GM18870 (cell line): ENCODE data around the gene CACNA1C.

ENCODE experiments used
- ATAC-seq: cut with Tn5 transposase; IDR thresholded peaks from one replicate; pipeline ENCODE4 v1.9.1; 2021; ENCODE audit warnings: moderate library complexity; ENCODE audit not compliant: unreplicated experiment

The CACNA1C gene

DNA sequence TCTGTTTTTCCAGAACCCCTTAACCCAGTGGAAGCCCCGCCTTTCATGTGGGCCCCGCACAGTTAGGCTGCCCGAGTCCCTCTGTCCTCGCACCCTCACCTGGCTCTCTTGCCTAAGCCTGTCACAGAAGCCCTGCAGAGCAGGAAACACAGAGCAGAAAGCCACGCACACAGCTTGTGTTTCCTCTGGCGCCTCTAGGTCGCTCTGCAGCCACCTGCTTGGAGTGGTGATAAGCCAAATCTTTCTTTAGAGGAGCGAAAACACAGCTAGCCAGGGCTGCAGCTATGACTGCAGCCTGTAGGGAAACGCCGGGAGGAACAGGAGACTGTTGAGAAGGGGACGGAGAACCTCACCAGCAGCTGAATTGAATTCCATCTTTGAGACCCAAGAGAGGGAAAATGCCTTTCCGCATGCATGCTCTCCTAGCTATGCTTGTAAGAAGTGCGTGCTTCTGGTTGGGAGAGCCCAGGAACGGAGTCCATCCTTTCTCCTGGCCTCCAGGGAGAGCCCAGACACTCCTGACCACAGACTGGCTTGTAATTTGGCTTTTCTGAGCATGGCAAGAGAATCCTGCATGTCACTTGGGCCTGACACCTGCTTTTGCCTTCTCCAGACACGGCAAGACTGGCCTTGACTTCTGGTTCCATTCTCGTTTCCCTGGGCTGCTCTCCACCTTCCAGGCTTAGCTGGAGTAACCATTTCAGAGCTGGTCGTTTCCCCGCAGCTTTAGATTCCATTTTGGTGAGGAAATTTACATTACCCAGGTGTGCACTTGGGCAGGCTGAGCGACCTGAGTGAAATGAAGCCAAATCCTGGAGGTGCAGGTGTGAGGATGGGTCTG lies 301.6 kb downstream of the CACNA1C start:
- no peak for ATAC-seq

DNA sequence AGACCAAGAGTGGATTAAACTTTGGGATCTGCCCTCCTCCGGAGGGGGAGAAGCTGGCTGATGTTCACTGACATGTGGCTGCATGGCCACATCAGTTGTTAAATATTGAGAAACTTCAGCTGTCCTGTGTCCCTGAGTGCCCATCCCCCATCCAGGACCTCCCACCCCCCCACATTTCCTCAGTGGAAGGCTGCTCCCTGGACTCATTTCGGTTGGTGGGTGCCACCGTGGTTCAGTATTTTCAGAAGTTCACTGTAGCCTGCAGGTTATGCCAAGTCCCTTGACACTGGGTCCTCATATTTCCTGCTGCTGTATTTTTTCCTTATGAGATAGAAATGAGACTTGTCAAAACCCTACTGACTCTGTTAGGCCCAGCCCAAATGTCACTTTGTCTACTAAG lies 302.4 kb downstream of the CACNA1C start:
- ATAC-seq, result no peak

DNA sequence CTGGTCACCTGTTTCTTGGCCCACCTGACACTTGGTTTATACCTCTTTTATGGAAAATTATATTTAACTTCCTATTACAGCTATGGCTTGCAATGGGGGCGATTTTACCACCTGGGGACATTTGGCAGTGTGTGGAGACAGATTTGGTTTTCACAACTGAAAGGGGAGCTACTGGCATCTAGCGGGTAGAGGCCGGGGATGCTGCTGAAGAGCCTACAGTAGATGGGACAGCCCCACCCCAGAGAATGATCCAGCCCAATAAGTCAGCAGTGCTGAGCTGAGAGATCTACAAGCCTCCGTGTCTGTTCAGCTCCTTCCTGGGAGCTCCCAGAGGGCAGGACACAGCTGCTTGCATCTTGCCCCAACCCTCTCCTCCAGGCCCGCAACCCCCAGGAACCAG lies 302.8 kb downstream of the CACNA1C start:
- ATAC-seq, result no peak

DNA sequence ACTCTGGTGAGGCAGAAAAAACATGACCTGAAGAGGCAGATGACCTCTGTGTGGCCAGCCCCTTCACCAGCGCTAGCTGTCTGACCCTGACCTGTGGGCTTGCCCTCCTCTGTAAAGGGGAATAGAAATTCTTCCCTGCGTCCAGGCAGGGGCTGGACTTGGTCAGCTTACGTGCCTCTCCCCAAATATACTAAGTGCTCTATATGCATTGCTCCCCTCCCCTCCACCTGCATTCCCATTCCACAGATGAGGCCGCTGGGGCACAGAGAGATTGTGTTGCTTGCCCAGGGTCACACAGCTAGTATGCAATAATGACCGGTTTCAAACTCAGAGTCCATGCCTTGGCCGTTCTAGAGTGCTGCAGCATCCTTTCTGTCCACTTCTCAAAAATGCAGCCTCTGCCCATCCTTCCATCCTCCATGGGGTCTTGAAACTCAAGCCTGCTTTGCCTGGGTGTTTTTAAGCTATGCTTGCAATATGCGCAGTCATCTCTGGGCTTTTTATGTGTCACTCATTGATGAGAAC lies 303.9 kb downstream of the CACNA1C start:
- ATAC-seq, result no peak

DNA sequence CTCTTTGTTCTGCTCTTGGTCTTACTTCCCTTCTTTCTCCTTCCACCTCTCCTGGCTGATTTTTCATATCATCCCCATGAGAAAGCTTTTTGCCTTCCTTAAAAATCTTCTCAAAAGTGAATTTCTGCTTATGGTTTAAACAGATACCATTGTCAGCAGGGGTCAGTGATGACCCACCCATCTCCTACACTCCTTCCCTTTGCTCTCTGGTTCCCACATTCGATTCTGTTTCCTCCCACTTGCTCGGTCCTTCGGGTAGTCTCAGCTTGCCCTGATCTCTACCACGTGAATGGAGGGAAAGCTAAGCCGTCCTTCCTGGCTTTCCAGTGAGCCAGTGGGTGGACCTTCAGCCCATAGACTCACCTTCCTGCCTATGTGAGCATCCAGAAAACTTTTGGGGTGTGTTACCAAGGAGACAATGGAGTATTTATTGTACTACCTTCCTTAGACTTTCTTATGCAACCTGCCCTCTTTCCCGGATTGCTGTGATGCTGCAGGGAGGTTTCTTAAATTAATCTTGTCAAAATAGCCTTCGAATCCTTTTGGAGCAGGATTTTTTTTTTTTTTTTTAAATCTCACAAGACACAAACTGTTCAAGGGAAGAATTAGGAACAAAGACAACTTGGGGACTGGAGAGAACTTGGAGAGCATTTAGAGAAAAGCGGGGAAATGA lies 306.3 kb downstream of the CACNA1C start:
- ATAC-seq, result no peak

DNA sequence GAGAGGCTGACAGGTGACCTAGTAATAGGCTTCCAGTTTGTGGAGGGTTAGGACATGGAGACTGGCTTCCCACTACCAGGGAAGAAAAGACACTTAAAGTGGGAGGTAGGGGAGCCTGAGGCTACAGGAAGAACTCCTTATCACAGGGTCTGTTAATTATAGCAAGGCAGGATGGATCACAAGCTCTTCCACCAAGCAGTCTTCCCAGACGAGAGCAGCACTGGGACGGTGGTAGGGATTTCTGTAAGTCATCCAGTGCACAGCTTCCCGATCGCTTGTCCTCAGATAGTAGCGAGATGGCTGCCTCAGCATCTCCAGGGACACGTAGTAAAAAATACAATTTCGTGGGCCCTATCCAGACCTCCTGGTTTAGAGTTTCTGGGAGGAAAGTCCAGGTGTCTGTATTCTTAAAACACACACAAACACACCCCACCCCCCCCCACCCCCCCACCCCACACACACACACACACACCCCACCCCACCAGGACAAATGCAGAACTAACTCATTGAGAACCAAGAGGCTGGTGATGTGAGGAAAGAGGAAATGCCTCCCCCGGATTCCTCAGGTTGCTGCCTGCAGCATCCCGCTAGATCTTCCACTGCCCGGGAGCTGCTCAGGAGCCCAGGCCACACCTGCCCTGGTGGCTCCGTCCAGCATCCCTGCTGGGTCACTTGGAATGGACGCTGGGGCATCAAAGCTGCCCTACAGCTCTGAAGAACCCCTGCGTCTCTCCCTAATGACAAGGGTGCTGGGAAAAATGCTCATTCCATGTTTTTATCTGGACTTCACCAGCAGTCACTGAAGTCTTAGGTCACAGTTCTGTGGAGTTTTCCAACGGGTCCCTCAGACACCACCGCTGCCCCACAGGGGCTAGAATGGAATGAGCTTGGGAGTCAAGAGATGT lies 307.2 kb downstream of the CACNA1C start:
- ATAC-seq, result no peak

DNA sequence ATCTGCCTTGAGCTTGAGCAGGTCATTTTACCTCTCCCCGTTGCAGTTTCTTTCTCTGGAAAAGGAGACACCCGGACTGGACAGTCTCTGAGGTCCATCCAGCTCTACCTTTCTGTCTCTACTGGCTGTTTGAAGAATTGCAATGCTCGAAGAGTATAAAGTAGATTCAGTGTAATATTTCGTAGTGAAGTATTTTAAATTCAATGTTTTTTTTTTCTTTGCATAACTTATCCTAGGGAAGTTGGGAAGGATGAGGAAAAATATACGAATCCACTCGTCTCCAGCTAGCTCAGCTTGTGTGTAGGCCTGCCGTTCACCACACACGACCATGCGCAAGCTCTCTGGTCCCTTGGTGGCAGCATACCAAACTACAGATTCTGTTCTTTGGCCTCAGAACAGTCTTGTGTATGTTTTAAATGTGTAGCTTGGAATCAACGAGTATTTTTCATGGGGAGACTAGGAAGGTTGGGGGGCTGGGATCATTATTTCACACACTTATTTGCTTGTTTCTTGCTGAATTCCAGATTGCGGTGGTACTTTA lies 307.9 kb downstream of the CACNA1C start:
- ATAC-seq, result no peak

DNA sequence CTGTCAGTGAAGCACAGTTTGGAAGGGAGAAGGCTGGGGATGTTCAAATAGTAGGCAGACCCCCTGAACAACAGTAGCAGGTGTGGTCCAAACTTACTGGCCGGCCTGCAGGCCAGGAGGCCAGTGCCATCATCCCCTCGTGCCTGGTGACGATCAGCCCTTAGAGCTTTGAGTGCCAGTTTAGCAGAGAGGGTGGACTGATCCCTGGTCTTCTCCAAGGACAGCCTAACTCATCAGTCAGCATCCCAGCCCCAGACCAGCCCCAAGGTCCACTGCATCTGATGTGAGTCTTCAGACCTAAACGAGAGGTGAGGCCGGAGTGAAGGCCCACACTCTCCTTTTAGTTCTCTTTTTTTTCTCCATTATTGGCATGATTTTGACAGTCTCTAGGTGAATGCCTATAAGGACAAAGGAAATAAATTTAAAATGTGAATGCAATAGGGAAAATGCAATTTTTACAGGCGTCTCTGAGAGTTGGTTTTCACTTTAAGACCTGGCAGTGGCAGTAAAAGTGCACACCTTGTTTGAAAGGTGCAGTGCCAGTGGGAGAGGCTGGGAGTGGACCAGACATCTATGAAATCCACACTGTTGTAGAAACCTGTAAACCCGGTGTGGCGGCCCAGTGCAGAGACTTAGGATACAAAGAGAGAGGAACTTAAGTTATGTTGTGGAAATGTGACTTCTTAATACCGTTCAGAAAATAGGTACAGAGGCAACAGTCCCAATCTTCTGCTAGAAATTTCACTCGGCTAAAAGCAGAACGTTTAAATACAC lies 311.2 kb downstream of the CACNA1C start:
- ATAC-seq, result no peak

DNA sequence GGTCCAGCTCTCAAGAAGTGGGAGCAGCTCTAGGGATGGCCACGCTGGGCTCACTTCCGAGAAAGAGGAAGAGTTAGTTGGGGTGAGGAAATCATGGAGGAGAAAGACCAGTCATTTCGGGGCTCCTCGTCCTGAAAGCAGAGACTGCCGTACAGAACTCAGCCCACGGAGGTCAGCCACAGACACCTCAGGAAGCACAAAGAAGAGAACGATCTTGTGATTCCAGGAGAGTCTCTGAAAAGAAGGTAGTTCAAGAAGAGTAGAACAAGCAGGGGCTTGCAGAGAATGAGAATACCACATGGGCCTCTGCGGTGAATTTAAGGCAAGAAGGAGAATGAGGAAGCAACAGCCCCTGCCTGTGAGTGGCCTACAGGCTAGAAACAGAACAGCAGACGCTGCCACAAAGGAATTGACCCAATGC lies 311.9 kb downstream of the CACNA1C start:
- ATAC-seq, result no peak

DNA sequence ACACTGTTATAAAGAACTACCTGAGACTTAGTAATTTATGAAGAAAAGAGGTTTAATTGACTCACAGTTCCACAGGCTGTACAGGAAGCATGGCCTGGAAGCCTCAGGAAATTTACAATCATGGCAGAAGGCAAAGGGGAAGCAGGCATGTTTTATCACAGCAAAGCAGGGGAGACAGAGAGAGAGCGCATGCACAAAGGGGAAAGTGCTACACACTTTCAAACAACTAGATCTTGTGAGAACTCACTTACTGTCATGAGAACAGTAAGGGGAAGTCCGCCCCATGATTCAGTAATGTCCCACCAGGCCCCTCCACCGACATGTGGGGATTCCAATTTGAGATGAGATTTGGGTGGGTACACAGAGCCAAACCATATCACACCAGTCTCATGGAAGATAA lies 313.9 kb downstream of the CACNA1C start:
- ATAC-seq, result no peak

DNA sequence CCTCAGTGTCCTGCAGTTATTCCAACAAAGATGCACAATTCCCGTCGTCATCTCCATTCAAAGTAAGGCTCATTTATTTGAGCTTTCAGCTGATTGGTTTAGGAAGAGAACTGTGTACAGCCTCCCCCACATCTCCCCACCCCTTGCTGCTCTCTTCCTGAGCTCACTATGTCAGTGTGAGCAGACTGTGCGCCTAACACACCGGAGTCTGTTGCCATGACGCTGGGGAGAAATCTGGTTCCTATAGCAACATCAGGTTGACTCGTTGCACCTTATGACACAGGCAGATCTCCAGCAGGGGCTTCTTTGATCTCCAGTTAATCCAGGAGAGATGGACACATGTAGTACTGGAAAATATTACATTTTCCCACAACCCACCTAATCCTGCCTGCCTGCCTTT lies 319.4 kb downstream of the CACNA1C start:
- ATAC-seq, result no peak

DNA sequence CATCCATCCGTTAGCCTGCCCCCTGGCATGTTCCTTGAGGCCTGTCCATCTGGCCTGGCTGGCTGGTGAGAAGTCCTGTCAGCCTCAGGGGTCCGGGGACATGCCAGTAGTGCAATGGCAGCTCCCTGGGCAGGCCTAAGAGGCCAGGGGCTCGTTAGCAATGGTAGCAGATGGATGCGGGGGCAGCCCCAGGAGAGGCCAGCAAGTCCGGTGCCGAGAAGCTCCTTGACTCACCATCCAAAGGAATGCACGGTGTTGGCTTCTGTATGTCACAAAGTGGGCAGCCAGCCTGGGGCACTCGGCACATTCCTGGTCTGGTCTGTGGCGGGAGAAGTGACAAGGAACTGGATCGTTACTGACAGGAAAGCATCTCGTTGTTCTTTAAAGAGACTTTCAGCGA lies 319.9 kb downstream of the CACNA1C start:
- ATAC-seq, result no peak

DNA sequence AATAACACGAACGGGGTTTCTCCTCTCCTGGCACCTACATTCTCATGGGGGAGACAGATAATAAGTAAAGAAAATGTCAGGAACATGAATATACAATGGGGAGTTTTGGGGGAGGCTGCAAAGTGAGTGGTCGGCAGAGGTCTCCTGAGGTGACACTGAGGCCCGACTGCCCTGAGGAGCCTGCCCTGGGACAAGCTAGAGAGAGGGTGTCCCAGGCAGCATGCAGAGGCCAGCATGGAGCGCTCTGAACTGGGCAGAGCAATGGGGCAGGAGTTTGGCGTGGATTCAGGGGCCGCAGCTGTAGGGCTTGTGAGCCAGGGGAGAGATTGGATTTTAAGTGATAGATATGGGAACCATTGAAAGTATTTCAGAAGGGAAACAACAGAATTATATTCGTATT lies 320.5 kb downstream of the CACNA1C start:
- ATAC-seq, result no peak

DNA sequence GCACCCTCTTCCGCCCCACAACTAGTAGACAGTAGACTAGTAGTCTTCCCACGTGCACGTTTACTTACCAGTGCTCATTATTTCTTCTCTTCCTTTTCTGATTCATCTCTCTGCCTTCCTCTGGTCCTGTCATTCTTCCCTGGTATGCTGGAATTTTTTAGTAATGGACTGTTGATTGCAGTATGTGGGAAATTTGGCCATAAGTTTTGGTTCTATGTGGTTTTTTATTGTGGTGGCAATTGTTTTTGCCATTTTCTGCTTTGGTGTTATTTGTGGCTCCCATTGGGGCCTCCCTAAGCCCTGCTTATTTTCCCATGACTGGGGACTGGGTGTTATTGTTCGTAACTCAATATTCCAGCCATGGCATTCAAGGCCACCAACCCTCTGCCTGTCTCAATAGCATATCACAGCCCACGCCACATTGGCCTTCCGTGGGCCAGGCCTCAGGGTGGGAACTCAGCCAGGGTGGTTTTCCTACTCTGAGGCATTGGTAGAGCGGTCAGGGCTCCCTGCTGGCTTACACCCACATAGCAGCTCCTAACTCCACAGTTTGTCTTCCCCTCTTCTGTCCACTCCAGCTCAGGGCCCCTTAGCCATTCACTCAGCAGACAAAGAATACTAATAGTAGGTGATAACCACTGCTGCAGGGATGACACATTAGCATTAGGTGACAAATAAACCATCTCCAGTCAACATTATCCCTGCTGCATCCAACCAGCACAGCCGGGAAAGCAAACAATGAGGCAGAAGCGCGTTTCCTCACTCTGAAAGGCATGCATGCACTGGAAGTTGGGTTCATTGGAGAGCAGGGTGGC lies 321.5 kb downstream of the CACNA1C start:
- no peak for ATAC-seq

DNA sequence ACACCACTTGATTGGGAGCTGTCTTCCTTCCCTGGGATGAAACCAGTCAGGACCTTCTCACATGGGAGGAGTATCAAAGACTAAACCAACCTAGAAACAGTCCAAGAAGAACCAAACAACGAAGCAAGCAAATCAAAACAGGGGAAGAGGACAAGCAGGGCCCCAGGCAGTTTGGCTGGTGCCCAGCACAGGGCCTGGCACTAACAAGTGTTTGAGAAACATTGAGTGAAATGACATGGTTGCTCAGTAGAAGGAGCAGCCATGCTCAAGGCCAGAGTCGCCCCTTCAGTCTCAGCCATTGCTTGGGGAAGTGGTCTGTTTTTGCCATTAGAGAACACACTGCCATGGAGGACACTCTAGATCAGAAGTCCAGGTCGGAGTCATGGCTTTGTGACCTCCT lies 323.1 kb downstream of the CACNA1C start:
- no peak for ATAC-seq

DNA sequence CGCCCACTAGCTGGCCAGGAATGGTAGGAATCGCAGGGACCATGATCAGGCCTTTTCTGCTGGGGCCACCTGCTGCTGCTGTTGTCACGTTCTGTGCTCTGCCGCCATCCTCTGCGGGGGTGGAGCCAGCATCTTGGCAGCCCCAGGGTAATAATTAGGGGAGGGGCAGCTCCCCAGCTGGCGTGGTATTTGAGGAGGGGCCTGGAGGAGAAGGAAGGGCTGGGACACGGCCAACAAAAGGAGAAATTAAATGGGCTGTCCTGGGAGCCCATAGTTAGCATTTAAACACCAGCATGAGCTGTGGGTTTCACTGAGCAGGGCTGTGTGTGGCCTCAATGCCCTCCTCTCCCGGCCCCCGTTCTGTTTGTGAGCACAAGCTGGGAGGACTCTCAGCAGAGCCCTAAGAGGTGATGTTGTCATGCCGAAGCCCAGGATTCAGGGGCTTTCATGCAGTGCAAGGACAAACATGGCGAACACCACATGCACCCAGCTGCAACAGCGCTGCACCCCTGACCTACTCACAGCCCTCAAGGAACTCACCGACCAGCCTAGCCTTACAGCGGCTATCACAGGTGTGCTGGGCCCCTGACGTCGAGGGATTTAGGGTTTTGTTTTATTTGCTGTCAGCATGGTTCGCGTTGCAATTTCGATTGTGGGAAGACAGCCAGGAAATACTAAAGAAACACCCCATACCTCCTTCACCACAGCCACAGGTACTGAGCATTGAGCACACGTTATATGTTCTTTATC lies 324.3 kb downstream of the CACNA1C start:
- no peak for ATAC-seq

DNA sequence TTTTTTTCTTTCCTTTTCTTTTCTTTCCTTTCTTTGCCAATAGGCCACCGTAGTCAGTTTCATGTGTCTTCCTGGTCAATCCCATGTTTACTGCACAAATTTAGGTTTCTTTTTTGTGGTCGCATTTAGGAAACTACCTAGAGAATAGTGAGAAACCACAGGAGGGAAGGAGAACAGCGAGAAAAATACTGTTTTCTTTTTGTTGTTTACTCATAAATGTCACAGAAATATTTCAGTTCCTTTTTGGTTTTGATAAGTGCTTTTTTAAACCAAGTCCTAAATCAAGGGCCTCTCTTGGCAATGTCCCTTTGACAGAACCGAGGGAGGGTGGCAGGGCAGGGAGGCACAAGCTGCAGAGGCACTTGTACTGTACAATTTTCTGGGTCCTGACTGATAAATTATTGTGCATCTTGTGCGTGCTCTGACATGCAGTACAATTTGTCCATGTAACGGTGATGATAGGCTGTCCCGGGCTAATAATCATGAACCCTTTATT lies 326.1 kb downstream of the CACNA1C start:
- ATAC-seq, result peak; percentile 45

DNA sequence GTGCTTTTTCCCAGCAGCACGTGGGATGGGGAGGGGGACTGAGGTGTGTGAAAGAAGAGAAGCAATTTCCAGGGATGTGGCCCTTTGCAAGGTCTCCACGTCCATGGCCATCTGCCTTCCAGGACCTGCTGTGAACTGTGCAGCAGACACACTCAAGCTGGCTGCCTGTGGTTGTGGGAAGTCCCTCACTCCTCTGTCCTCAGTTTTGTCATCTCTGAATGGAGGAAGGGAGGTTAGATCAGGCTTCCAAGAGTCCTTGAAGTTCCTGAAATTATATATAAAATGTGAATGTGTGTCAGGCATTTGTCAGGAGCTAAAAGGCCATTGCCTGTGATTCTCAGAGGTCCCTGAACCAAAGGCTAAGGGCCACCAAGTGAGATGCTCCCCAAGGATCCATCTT lies 328.2 kb downstream of the CACNA1C start:
- ATAC-seq, result no peak
